ENCODE measurements around the gene TMEM185A.

GRCh38 chrX:149571770-149572169 is 59.8 kb downstream of the TMEM185A start:
- no peak for TF ChIP-seq CTCF (IDR thresholded peaks at IDR 0.05)
- no peak for TF ChIP-seq POLR2A (IDR thresholded peaks at IDR 0.05)
